ENCODE data around the gene MOV10. TPM values are rescaled to one million over a fixed set of nuclear protein-coding genes. Genes with fewer than 3 reads are reported as not detected.
A peak's percentile ranks its signal among the peaks of the same experiment; 100 is the strongest.

MOV10 gene
- total RNA-seq, 2 donors from 2014 or later: 28.3 to 31.9 TPM

DNA sequence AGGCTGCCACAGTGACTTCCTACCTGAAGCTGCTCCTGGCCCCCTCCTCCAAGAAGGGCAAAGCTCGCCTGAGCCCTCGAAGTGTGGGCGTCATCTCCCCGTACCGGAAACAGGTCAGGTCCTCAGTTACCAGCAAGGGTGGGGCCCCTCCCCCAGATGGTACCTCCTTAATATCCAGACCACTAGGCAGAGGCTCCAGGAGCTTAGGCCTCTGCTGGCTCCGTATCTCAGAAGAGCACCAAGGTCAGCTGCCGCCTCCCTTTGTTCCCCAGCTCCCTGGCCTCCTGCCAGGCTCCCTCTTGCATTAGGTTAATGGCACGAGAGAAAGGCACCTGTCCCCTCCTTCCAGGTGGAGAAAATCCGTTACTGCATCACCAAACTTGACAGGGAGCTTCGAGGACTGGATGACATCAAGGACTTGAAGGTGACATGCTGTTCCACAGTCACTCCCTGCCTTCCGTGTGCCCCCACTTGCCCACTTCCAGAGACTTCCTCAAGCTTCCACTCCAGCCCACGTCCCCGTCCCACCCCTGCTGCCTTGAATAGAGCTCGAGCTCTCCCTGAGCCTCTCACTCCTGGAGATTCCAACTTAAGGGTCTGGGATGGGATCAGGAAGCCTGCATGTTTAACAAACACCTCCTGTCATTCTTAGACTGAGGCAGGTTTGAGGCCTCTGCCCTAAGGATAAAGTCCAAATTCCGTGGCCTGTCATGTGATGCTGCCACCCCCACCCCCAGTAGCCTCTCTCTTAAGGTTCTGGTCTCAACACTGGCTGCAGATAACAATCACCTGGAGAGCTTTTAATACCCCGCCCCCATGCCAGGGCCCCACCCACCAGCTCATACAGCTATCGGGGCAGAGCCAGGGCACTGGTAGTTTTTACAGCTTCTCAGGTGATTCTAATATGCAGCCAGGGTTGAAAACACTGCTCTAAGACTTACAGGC is 24.2 kb downstream of the MOV10 start:
- ATAC-seq (ENCODE audit: insufficient number of reproducible peaks, low FRiP score, low read depth): no peak
- Histone ChIP-seq H3K9me3 (no peaks in the 10 kb centered on the region), H3K27me3 (replicated peaks; ENCODE audit: insufficient read depth) (no peaks in the 10 kb centered on the region), H3K4me3 (no peak overlapping the region), H3K4me1 (ENCODE audit: control insufficient read depth in 1 of 2, low read depth in 2 of 2) (peaks cover 14 to 47% of the 10 kb centered on the region in 2 donors), H3K36me3 (peaks cover 48% of the 10 kb centered on the region), H3K27ac (peak overlapping the region; percentile 72 to 87)
- no peak for DNase-seq (ENCODE audit: low spot score)
- TF ChIP-seq CTCF (IDR thresholded peaks at IDR 0.05): no peak

DNA sequence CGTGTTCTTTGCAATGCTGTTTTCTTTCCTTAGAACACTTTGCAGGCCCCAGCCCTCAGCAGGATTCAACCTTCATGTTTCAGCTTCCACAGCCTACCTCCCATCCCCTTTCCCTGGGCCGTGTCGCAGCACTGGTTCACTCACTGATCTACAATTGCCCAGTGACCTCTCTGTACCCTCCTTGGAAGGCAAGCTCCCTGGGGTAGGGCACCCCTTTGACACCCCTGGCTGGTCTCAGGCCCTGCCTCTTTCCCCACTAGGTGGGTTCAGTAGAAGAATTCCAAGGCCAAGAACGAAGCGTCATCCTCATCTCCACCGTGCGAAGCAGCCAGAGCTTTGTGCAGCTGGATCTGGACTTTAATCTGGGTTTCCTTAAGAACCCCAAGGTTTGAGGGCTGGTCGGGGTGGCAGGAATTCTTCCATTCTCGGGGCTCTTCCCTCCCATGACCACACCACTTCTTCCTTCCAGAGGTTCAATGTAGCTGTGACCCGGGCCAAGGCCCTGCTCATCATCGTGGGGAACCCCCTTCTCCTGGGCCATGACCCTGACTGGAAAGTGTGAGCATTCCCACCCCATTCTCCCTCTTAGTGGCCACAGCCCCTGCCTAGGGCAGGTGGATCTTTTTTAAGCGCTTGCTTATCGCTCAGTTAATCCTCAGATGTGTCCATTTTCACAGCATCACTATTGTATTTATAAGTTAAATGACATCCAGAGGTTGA is 25.1 kb downstream of the MOV10 start:
- Histone ChIP-seq H3K4me1 (ENCODE audit: control insufficient read depth in 1 of 2, low read depth in 2 of 2) (peaks cover 19 to 56% of the 10 kb centered on the region in 2 donors), H3K36me3 (peaks cover 39% of the 10 kb centered on the region), H3K9me3 (no peaks in the 10 kb centered on the region), H3K27ac (peak overlapping the region; percentile 72 to 87), H3K4me3 (peak overlapping the region; percentile 32), H3K27me3 (replicated peaks; ENCODE audit: insufficient read depth) (no peaks in the 10 kb centered on the region)
- DNase-seq (ENCODE audit: low spot score): no peak
- no peak for ATAC-seq (ENCODE audit: insufficient number of reproducible peaks, low FRiP score, low read depth)
- no peak for TF ChIP-seq CTCF (IDR thresholded peaks at IDR 0.05)

- Histone ChIP-seq H3K4me1 (ENCODE audit: control insufficient read depth in 1 of 2, low read depth in 2 of 2) (peaks cover 20 to 63% of the 10 kb centered on the region in 2 donors), H3K4me3 (peak overlapping the region; percentile 32), H3K36me3 (peaks cover 31% of the 10 kb centered on the region), H3K9me3 (no peaks in the 10 kb centered on the region), H3K27me3 (replicated peaks; ENCODE audit: insufficient read depth) (no peaks in the 10 kb centered on the region), H3K27ac (peak overlapping the region; percentile 72 to 87)
- ATAC-seq (ENCODE audit: insufficient number of reproducible peaks, low FRiP score, low read depth) (peak; percentile 78), DNase-seq (ENCODE audit: low spot score) (peak; percentile 97)
- TF ChIP-seq CTCF (IDR thresholded peaks at IDR 0.05): no peak
These were observed 26.1 kb downstream of the MOV10 start for GRCh38 chr1:112700290-112701226.

DNA sequence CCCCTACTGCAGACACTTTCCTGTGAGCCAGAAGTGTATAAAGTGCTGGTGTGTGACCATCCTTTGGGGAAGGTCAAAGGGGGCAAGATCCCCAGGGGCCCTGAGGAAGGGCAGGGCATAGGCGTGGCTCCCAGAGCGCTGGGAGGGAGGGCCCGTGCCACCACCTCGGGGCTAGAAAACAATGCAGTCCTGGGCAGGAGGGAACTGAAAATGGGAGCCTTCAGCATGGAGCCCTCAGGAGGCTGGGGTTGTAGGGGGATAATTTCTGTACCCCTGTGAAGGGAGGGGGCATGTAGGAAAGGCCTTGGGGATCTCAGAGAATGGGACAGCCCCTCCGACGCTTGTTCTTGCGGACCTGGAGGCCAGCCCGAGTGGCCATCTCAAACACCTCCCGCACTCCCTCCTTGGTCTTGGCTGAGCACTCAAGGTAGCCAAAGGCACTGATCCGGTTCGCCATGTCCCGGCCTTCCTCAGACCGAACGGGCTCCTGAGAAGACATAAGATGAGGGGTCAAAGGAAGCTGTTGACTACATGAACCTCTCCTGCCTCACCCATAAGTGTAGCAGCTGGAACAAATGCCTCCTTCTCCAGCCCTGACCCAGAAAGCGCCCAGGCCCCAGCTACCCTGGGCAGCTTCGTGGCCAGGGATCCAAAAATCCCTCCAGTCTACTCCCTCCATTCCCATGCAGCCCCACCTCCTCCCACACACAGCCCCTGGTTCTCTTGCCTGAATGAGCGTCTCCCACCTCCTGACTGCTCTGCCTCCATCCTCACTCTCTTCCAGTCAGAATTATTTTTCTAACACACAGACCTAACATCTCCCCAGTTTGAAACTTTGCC is 27.0 kb downstream of the MOV10 start:
- TF ChIP-seq CTCF (IDR thresholded peaks at IDR 0.05): no peak
- ATAC-seq (ENCODE audit: insufficient number of reproducible peaks, low FRiP score, low read depth) (no peak), DNase-seq (ENCODE audit: low spot score) (no peak)
- Histone ChIP-seq H3K36me3 (peaks cover 30% of the 10 kb centered on the region), H3K9me3 (no peaks in the 10 kb centered on the region), H3K4me3 (peak overlapping the region; percentile 32), H3K27me3 (replicated peaks; ENCODE audit: insufficient read depth) (no peaks in the 10 kb centered on the region), H3K27ac (peak overlapping the region; percentile 72 to 87), H3K4me1 (ENCODE audit: control insufficient read depth in 1 of 2, low read depth in 2 of 2) (peaks cover 20 to 67% of the 10 kb centered on the region in 2 donors)
